ENCODE measurements around the gene CDC42BPG. TPM values are rescaled to one million over a fixed set of nuclear protein-coding genes. Genes with fewer than 3 reads are reported as not detected.
A peak's percentile ranks its signal among the peaks of the same experiment; 100 is the strongest.

CDC42BPG gene
- total RNA-seq, 1 experiment from 2014 or later, result 4.1 TPM

- POLR2A ChIA-PET, result no interaction called here
- peaks cover 78% of the 10 kb centered on the region for H3K4me1 ChIP-seq (ENCODE audit: control insufficient read depth, insufficient read depth, low read length)
- no peak for TF ChIP-seq POLR2AphosphoS5 (IDR thresholded peaks at IDR 0.05; ENCODE audit: low read depth, low read length)
- no peak; the same call in 1 of the 2 replicates for TF ChIP-seq TCF7L2 (IDR thresholded peaks at IDR 0.05; ENCODE audit: low read depth, low read length)
- no peak for TF ChIP-seq CTCF (IDR thresholded peaks at IDR 0.05)
- no peak for TF ChIP-seq SIN3A (IDR thresholded peaks at IDR 0.05; ENCODE audit: borderline replicate concordance, insufficient read depth, low read depth, low read length)
- no peak for TF ChIP-seq REST (IDR thresholded peaks at IDR 0.05; ENCODE audit: insufficient read depth in 1 of 2, low read depth in 2 of 2, low read length in 1 of 2)
- intact Hi-C loops (cut with micrococcal nuclease; ENCODE audit: unreplicated experiment) (no loop called here), in situ Hi-C loops (cut with HindIII; ENCODE audit: low pct_unique_long_range_greater_than_20kb, low sequenced_read_pairs) (no loop called here)
- no peaks in the 10 kb centered on the region; the same call in 1 of the 2 replicates for H3K36me3 ChIP-seq (ENCODE audit: control insufficient read depth, insufficient read depth, low read length)
- ATAC-seq (no peak), DNase-seq (ENCODE audit: low read depth, low spot score) (no peak)
- BruUV-seq (replicated peaks), result no TSS peak
- peak overlapping the region; percentile 98 for H3K27ac ChIP-seq (ENCODE audit: low read length)
- H3K4me3 ChIP-seq (ENCODE audit: low read depth in 2 of 2, low read length in 2 of 2), result no peak overlapping the region
- H3K9me3 ChIP-seq (ENCODE audit: control insufficient read depth, insufficient read depth, low read depth, low read length), result no peaks in the 10 kb centered on the region
- CTCF ChIA-PET, result interaction anchor here (0.6 to 1.5 kb wide), 3 partner anchors 14 to 1198 kb away, joined by 3 to 6 read pairs (median 4); no protein-coding TSS in a partner anchor
- H3K27me3 ChIP-seq (ENCODE audit: control insufficient read depth, insufficient read depth, low read length), result no peaks in the 10 kb centered on the region
These were observed 11.3 kb upstream of the CDC42BPG start for GRCh38 chr11:64855596-64856304.

GRCh38 chr11:64854534-64855502, 10.4 kb upstream of the CDC42BPG start:
- intact Hi-C loops (cut with micrococcal nuclease; ENCODE audit: unreplicated experiment), result no loop called here
- ATAC-seq (peak; percentile 85), DNase-seq (ENCODE audit: low read depth, low spot score) (peak; percentile 95)
- no peaks in the 10 kb centered on the region for H3K27me3 ChIP-seq (ENCODE audit: control insufficient read depth, insufficient read depth, low read length)
- peak overlapping the region; percentile 98 for H3K27ac ChIP-seq (ENCODE audit: low read length)
- peaks cover 82% of the 10 kb centered on the region for H3K4me1 ChIP-seq (ENCODE audit: control insufficient read depth, insufficient read depth, low read length)
- TF ChIP-seq CTCF (IDR thresholded peaks at IDR 0.05) (no peak), POLR2AphosphoS5 (IDR thresholded peaks at IDR 0.05; ENCODE audit: low read depth, low read length) (peak; percentile 96), REST (IDR thresholded peaks at IDR 0.05; ENCODE audit: insufficient read depth in 1 of 2, low read depth in 2 of 2, low read length in 1 of 2) (0 out of 4 replicates have a peak, but pooled peaks of 1 of the 2 experiments have one; percentile 65), TCF7L2 (IDR thresholded peaks at IDR 0.05; ENCODE audit: low read depth, low read length) (no peak; the same call in 1 of the 2 replicates), SIN3A (IDR thresholded peaks at IDR 0.05; ENCODE audit: borderline replicate concordance, insufficient read depth, low read depth, low read length) (0 out of 2 replicates have a peak, but pooled peaks have one; percentile 56)
- in situ Hi-C loops (cut with HindIII; ENCODE audit: low pct_unique_long_range_greater_than_20kb, low sequenced_read_pairs), result no loop called here
- POLR2A ChIA-PET, result no interaction called here
- BruUV-seq (replicated peaks), result no TSS peak
- CTCF ChIA-PET, result interaction anchor here (0.5 to 1.5 kb wide), 6 partner anchors 14 to 1199 kb away, joined by 3 to 7 read pairs (median 5); partner anchors contain the start of gene EHD1
- no peaks in the 10 kb centered on the region for H3K9me3 ChIP-seq (ENCODE audit: control insufficient read depth, insufficient read depth, low read depth, low read length)
- H3K4me3 ChIP-seq (ENCODE audit: low read depth in 2 of 2, low read length in 2 of 2), result no peak overlapping the region
- no peaks in the 10 kb centered on the region; the same call in 1 of the 2 replicates for H3K36me3 ChIP-seq (ENCODE audit: control insufficient read depth, insufficient read depth, low read length)
